ENCODE data around the gene ALOXE3.

ALOXE3 gene

DNA sequence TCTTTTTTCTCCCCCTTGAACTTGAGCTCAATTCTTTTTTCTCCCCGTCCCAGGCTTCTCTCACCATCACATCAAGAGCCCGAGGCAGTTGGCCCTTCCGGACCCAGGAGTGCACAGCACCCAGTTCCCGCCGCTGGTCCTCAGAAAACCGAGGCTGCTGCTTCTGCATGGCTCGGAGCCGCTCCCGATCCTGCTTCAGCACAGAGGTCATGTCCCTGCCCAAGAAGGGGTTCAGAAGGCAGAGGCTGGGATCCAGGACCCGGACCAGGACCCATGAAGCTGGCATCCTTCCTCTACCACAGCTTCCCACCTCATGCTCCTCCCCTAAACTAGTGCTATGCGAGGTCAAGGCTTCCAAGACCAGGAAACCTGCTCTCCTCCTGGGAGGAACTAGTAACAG lies 23.4 kb upstream of the ALOXE3 start:
- DNase-seq = no peak

DNA sequence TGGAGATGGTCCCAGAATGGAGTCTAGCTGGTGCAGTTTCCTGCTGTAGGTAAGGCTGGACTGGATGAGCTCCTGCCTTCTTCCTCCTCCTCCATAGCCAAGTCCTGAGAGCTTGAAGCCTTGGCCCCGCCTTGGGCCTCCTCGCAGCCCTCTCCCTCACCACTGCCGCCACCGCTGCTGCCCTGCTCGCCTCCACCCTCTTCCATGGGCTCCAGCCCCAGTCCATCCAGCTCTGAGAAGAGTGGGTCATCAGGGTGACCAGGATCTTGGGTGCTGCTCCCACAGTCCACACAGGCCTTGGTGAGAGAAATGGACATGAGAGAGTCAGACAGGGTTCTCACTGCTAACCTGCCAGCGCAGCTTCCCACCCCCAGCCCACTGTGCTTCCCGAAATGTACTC lies 22.7 kb upstream of the ALOXE3 start:
- no peak for DNase-seq

DNA sequence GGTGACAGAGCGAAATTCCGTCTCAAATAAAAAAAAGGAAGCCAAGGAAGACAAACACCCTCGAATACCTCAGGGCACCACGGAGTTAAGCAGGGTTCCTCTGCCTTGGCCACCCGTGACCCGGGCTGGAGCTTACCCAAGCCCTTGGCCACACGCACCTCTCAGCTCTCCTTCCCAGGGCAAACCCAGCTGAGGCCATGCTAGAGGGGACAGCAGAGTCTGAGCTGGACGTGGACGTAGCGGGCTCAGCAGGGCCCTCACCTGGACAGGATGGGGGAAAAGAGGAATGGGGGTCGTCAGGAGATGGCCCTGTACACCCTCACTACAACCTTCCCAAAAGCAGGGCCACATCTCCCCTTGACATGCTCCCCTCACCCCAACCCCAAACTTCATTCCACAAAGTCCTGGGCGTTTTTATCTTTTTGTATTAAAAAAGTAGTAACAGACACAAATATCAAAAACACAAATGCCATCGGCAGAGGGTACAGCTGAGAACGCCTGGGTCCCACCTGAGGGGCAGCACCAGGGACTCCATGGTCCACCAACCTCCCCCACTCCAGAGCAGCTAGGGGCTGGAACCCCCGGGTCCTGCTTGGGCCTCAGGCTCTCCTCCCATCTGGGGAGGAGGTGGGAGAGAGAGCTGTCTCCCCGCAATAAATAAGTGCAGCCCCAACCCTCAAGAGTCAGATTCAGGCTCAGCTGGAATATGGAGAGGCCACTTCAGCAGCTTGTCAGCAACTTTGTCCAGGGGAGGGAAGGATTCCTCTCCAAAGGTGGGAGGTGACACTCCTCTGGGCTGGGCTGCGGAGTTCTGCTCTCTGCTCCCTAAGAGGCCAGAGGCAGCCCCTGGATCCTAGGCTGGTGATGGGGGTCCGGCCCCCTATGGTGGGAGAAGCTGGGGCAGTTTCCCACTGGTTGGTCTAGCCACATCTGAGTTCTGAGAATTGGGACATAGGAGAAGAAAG lies 22.0 kb upstream of the ALOXE3 start:
- no peak for DNase-seq

DNA sequence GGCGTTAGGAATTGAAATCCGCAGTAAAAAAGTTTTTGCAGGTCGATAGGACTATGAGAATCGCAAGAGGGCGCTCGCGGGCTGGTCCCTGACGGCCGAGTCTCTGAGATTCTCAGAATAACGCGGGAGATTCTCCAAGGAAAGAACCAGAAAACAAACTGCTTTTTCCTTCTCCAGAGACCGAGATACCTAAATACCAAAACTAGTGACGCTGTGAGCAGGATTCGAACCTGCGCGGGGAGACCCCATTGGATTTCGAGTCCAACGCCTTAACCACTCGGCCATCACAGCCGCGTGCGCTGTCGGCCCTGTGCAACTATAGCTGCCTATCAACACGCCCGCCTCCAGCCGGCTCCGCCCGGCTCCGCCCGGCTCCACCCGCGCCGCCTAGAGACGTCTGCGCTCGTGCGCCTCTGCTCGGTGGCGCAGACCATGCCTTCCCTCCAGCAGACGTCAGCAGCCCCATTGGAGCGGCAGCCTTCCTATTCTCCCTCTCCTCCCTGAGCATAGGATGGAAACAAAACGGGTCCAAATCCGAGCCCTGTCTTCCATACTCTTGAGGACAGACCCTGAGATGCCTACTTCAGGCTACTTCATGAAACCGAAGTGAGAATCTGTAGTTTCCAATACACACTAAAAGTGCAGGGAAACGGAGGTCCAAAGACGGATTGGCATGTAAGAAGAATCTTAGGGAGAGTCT lies 20.5 kb upstream of the ALOXE3 start:
- DNase-seq = peak; percentile 100

DNA sequence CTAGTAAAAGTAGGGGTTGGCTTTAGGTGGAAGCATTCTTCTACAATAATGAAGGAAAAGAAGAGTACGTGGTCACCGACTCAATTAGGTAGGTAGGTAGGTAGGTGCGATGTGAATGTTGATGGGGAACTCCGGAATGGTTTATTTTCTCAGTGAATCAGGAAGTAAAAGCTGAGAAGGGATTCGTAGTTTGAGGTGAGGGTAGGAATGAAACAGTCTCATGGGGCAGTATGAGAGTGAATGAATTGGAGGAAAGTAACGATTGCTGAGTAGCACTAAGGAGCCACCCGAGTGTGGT lies 20.0 kb upstream of the ALOXE3 start:
- DNase-seq = no peak

DNA sequence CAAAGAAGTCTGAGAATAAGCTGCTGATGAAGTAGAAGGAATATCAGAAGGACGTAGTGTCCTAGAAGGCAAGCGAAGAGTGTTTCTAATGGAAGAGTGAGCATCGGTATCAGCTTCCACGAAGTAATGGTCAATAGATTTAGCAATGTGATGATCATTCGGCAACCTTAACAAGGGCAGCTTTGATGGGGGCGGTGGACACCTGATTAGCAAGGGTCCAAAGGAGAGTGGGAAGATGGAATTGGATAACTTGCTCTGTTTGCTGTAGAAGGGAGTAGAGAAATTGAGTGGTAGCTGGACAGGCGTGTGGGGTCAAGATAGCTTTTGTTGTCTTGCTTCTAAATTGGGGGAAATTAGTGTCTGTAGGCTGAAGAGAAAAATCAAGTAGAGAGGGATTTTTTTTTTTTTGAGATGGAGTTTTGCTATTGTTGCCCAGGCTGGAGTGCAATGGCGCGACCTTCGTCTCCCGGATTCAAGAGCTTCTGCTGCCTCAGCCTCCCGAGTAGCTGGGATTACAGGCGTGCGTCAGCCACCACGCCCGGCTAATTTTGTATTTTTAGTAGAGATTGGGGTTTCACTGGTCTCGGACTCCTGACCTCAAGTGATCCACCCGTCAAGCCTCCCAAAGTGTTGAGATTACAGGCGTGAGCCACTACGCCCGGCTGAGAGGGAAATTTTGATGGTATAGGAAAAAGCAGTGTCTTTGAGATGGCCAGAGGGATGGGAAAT lies 19.5 kb upstream of the ALOXE3 start:
- DNase-seq = peak; percentile 59

DNA sequence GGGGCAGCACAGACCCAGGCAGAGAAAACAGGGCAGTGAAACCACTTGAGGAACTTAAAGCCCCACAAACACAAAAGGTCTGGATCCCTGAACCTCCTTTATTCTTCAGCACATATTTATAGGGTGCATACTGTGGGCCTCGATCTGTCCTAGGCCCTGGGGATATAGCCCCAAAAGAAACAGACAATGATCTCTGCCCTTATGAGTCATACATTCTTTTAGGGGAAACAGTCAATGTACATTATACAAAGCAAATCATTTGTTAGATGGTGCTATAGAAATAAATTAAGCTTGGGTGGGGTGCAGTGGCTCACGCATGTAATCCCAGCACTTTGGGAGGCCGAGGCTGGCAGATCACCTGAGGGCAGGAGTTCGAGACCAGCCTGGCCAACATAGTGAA lies 15.6 kb upstream of the ALOXE3 start:
- DNase-seq = no peak

DNA sequence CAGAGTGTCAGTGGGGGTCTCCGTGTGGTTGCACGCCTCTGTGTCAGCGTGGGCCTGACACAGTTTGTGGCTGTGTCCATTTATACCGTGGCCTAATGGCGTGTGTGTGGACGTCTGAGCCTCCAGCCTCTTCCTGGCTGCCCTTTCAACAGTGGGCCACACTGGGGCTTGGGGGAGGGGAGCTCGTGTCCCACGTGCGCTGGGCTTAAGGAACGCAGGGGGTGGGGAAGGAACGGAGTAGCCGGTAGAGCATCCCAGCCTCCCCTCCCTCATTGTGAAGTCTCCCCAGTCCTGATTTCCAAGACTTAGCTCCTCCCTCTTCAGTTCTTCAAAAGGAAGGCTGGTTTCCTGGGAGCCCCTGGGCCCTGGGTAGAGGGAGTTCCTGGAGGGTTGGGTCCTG lies 15.1 kb upstream of the ALOXE3 start:
- DNase-seq = no peak

DNA sequence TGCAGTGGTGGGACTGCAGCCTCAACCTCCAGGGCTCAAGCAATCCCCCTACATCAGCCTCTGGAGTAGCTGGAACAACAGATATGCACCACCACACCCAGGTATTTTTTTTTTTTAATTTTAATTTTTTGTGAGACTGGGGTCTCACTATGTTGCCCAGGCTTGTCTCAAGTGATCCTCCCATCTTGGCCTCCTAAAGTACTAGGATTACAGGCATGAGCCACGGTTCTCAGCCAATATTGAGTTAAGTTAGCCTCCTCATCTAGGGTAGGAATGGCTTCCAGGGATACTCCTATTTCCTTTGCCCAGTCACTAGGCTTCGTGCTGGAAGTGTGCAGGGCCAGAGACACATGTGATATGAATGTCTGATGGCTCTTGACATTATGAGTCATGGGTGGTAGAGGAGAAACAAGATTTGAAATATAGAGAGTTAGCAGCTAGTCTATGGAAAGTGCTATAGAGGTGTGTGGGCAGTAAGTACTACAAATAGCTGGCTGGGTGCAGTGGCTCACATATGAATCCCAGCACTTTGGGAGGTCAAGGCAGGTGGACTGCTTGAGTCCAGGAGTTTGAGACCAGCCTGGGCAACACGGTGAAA lies 13.6 kb upstream of the ALOXE3 start:
- DNase-seq = peak; percentile 92

DNA sequence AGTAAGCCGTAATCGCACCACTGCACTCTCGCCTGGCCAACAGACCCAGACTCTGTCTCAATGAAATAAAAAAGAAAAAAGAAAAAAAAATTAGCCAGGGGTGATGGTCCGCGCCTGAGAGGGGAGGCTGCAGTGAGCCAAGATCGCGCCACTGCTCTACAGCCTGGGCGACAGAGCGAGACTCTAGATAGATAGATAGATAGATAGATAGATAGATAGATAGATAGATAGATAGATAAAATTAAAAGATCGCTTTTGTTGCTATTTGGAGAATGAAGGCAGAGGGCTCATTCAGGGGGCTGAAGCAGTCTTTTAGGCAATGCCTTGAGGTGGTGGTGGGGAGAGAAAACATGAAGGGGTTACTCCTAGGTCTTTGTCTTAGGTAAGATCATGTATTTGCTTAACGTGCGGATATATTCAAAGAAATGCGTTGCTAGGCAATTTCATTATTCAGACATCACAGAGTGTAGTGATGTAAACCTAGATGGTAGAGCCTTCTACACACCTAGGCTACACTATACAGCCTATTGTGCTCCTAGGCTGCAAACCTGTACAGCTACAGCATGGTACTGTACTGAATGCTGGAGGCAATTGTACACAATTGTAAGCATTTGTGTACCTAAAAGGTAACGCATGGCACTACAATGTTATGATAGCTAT lies 9.9 kb upstream of the ALOXE3 start:
- DNase-seq = peak; percentile 75

DNA sequence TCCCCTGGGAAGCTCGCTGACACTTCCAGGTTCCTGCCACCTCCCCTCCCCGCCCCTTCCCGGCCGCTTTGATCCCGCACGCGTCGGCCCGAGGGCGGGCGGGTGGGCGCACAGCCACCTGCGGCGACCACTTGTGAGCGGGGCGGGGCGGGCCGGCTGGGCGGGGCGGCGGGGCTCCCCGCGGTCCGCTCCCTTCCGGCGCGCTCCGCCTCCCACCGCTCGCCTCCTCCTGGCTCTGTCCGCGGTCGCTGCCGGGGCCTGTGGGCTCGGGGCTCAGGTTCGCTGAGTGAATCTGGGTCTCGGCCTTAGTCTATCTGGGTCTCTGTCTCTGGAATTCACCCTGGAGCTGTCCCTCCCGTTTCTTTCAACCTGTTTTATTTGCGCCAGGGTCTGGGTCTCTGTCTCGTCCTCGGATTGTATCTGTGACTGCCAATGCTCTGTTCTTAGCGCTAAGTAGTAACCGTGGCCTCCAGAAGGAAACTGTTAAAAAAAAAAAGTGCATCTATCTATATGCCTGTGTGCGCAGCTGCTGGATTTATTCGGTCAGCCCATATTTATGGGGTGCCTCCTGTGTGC lies 8.3 kb upstream of the ALOXE3 start:
- peak; percentile 91 for DNase-seq

DNA sequence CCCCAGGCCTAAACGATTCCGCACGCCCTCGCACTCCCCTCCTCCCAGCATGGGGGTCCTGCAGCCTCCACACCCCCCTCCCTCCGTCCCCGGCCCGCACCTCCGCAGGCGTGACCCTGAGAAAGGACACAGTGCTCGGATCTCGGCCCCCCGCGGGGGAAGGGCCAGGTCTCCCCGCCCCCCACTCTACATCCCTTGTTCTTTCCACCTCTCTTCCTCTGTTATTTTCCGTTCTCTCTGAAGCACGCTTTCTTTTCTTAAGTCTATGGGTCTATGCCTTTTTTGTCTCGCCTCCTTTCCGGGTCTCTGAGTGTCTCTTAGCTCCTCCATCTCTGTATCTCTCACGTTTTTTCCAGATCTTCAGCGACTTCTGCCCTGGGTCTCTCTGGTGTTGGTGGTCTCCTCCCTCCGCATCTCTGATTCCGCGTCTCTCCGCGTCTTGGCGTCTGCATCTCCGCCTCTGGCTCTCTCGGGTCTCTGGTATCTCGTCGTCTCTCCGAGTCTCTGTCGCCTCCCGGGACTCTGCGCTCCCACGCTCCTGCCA lies 7.7 kb upstream of the ALOXE3 start:
- DNase-seq = peak; percentile 83

DNA sequence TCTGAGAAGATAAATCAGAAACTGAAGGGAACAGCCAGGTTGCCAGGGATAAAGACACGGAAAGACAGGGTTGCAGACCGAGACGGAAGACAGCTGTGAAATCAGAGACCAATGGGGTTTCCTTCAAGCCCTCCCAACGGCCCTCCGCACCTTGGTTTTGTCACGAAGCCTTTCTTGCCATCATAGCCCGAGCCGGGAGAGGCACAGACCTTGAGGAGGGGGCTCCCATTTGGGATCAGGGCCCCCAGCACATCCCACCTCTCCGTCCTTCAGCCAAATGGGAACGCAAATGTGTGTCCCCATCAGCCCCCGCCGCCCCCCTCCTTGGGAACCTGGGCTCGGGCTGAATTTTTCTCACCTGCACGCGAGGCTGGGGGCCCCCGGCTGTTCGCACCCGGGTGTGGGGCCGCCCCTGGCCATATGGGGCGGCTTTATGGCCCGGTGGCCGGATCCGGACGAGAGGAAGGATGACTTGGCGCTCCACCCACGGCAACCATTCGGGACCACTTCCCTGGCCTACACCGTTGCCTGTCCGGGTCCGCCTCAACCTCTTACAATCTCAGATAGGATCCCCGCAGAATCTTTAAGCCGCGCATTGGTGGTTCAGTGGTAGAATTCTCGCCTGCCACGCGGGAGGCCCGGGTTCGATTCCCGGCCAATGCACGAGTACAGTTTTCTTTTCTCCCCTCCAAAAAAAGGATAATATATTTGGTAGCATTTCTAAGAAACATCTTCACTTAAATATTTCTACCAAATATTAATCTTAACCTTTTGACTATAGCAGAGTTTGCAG lies 7.0 kb upstream of the ALOXE3 start:
- DNase-seq = peak; percentile 92

DNA sequence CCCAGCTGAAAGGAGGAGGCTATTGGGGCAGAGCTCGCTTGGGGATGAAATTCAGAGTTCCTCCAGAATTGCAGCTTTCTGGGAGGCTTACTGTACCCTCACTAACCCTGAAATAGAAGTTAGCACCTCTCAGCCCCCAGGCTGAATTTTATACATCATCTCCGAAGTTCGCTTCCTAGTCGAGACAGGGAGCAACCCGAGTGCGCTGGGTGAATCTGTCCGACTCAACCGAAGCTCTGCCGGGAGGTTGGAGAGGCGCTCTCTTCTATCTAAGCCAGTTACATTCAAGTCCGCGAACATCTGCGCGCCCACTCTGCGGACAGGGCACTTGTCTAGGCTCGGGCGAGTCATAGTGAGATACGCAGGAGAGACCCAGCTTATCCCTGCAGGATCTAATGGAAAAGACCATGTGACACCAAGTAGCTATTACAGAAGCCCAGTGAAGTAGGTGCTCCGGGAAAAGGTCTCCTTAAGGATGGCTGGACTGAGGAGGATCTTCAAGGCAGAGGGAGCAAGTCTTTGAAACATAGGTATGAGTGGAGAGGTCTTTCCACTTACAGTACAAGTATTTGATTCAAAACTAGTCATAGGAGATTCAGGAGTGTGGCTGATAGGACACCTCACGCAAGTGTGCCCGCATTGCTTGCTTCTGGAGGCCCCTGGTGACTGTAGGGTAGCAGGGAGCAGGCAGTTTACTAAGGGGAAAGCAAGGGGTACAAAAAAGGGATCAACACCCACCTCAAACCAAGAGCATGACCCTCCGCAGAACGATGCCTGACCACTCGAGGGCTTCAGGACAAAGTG lies 6.2 kb upstream of the ALOXE3 start:
- DNase-seq = peak; percentile 81

DNA sequence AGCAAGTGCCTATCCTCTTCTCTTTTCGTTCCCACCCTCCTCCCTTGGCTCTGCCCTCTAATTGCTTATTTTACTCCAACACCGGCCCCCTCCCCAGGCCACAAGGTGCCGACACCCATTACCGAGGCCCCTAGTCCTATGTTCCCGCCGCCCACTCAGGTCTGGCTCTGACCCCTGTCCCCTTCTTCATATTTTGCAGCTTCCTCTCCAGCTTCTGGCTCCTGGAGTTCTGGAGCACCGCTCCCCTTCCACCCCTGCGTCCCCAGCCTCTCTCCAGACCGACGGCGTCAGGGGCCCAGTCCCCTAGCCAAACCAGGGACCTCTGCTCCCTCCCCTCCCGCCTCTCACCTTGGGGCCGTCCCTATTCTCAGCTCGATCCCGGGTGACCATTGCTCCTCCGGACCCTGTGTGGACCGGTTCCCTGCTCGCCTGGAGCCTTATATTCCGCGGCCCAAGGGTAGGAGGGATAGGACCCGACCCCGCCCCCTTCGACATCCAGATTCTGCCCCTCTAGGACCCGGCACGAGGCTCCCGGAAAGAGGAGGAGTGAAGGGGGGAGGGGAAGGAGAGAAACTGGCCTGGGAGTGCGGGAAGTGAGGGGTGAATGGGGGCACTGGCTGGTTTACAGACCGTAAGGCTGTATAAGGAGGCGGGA lies 5.5 kb upstream of the ALOXE3 start, which contains the start of gene HES7:
HES7 (minus strand) TSS at position 412 of the 655 bp plus-strand sequence; CDS start at position 390, 22 bp downstream.
- peak; percentile 81 for DNase-seq

DNA sequence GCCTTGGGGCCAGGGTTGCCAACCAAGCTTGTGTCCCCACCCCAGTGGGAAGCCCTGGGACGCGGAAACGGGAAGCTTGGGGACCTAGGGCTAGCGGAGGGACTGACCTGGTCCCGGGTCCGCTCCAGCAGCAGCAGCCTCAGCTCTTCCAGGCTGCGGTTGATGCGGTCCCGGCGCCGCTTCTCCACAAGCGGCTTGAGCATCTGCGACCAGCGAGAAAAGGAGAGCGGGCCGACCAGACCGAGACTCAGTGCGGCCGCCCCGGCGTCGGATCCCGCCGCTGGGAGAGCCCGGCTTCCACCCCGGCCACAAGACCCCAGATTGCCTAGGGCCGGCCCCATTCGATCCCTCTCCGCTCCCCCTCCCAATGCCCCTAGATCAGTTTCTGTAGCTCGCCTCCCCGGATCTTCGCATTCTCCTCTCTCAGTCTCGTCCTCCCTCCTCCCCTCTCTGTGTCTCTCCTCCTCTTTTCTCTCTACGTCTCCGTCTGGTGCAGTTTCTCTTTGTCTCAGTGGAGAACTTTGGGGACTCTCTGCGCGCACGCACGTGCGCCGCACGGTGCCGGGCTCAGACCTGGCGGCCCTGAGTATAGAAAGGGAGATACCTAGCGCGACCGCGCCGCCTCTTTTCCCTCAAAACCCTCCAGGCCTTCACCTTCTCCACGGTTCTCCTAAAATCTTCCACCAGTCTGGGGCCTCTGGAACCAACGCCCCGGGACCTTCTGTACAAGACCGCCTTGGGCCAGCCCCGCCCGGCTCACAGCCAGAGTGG lies 4.8 kb upstream of the ALOXE3 start:
- DNase-seq = peak; percentile 79

DNA sequence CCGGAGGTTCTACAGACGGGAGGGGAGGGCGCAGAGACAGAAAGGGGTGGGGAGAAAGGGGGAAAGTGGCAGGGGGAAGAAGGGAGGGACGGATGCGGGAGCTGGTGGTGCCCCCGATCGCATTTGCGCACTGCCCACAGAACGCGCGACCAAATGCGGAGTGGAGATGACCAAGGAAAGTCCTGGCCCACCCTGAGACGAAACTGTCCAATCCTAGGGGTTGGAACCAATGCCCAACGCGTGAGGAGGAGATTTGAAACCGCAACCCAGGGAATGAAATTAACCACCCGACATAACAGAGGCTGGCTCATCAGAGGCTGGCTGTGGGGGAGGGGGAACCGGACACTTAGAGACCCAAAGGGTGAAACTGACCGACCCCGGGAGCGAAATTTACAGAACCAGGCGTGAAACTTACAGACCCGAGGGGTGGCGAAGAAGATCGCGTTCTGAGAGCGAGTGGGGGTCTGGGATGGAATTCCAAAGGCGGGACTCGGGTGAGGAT lies 4.2 kb upstream of the ALOXE3 start:
- DNase-seq = peak; percentile 75

DNA sequence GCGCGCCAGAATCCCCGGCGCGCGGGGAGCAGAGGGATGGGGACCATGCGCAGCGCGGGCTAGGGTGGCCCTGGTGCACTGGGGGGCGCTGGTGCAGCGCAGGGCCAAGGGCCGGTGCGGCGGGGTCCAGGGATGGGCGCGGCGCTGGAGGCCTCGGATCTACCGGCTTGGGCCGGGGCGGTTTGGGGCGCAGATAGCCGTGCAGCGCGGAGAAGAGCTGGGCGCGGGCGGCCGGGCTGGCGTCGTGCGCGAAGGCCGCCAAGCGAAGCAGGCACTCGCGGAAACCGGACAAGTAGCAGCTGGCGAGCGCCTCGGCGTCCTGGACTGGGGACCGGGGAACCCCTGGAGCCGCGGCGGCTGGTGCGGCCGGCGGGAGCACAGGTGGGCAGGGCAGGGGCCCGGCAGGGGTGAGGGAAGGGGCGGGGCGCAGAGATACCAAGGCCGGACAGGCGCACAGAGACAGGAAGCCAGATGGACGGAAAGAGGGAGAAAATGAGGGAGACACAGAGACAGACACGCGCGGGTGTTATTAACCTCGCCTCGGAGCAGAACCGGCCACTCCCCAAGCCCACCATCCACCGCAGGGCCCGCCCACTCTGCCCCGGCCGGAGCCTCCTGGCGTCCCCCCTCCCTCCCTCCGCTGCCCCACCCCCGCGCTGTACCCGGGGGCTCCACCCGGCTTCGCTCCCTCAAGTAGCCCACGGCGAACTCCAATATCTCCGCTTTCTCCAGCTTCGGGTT lies 3.5 kb upstream of the ALOXE3 start:
- peak; percentile 94 for DNase-seq

Measured in DMS53 (cell line).